Endothelial cell of umbilical vein (primary cell): Measurements from ENCODE around the gene KRT222. TPM values are rescaled to one million over a fixed set of nuclear protein-coding genes. Genes with fewer than 3 reads are reported as not detected.

Experiments used
- BruUV-seq: library from RNA; stranded (reverse); fragments of 400-500 nt; replicated peaks from 2 replicates; lab custom pipeline; 2021; lab: Mats Ljungman, UMichigan
- CTCF ChIA-PET: fragments of 300-600, 350-600 bp; sonication (Branson Sonifier 250); formaldehyde crosslinking; loops from one replicate; lab custom pipeline; 2021; ENCODE audit warnings: antibody characterized with exemption, inconsistent platforms; lab: Charles Lee
- POLR2A ChIA-PET: fragments of 300-600, 350-600 bp; sonication (Branson Sonifier 250); formaldehyde crosslinking; loops from one replicate; lab custom pipeline; 2021; ENCODE audit warnings: antibody characterized with exemption, inconsistent platforms; lab: Charles Lee
- DNase-seq: peaks from one replicate; pipeline ENCODE4 v3.0.0-alpha.2; 2011; ENCODE audit warnings: low read depth, low spot score
- FAIRE-seq: peaks from 2 replicates; lab custom pipeline; 2011; peaks lifted over from hg19 to GRCh38; lab: Jason Lieb, UNC
- H2AFZ ChIP-seq: 2 replicates; pipeline ENCODE4 v1.6.0; 2012; ENCODE audit warnings: low read depth, low read length, control low read depth, inconsistent platforms
- H3K27ac ChIP-seq: 2 replicates; pipeline ENCODE4 v1.5.1; 2011; ENCODE audit warnings: low read depth, mild to moderate bottlenecking, control low read depth, low read length, moderate library complexity; ENCODE audit not compliant: insufficient read depth
- H3K27me3 ChIP-seq, 2 experiments: 2 replicates each; pipeline versions ENCODE4 v1.6.0 to v1.6.1; 2011; ENCODE audit warnings: low read length in 2 of 2, mixed read lengths in 1 of 2; ENCODE audit not compliant: control insufficient read depth in 2 of 2, insufficient read depth in 2 of 2
- H3K36me3 ChIP-seq, 2 experiments: 2 replicates in 1 of 2; 3 replicates in 1 of 2; pipeline ENCODE4 v1.5.1; 2011; ENCODE audit warnings: low read length in 2 of 2, mild to moderate bottlenecking in 1 of 2, moderate library complexity in 1 of 2; ENCODE audit not compliant: control insufficient read depth in 2 of 2, insufficient read depth in 2 of 2; ENCODE audit errors: extremely low read depth in 1 of 2
- H3K4me1 ChIP-seq: 3 replicates; pipeline ENCODE4 v1.5.1; 2011; ENCODE audit warnings: mild to moderate bottlenecking, low read length; ENCODE audit not compliant: control insufficient read depth, insufficient read depth; ENCODE audit errors: extremely low read depth
- H3K4me2 ChIP-seq: 2 replicates; pipeline ENCODE4 v1.6.1; 2011; ENCODE audit warnings: low read length, control low read depth, mixed read lengths; ENCODE audit not compliant: insufficient read depth
- H3K4me3 ChIP-seq, 3 experiments: fragments of 200-600 bp in 1 of 3; sonication (generic), shearing (Covaris generic) in 1 of 3; replicated peaks in 1 of 3; 2 replicates each; pipeline ENCODE4 v1.5.1; 2011 to 2016; ENCODE audit warnings: control low read depth in 3 of 3, low read length in 3 of 3, mild to moderate bottlenecking in 2 of 3, inconsistent platforms in 1 of 3, low read depth in 1 of 3, moderate library complexity in 1 of 3; ENCODE audit not compliant: insufficient read depth in 1 of 3
- H3K79me2 ChIP-seq: 2 replicates; pipeline ENCODE4 v1.6.0; 2012; ENCODE audit warnings: low read length, inconsistent platforms; ENCODE audit not compliant: control insufficient read depth, insufficient read depth
- H3K9ac ChIP-seq: replicated peaks from 2 replicates; pipeline ENCODE3; 2011; ENCODE audit warnings: low read length, control low read depth; ENCODE audit not compliant: insufficient read depth; ENCODE audit errors: extremely low read depth
- H3K9me1 ChIP-seq: replicated peaks from 3 replicates; pipeline ENCODE4 v1.6.0; 2011; ENCODE audit warnings: mild to moderate bottlenecking, low read length; ENCODE audit not compliant: control insufficient read depth, insufficient read depth; ENCODE audit errors: extremely low read depth
- H3K9me3 ChIP-seq: replicated peaks from 2 replicates; pipeline ENCODE4 v1.5.1; 2012; ENCODE audit warnings: low read length, inconsistent platforms; ENCODE audit not compliant: control insufficient read depth, insufficient read depth
- H4K20me1 ChIP-seq: replicated peaks from 2 replicates; pipeline ENCODE3; 2011; ENCODE audit warnings: mild to moderate bottlenecking, low read length; ENCODE audit not compliant: control insufficient read depth, insufficient read depth; ENCODE audit errors: extremely low read depth
- CTCF ChIP-seq, 2 donors: IDR thresholded peaks; 1 replicate in 1 of 2; 2 replicates in 1 of 2; pipeline ENCODE4 v1.5.1; 2011; ENCODE audit warnings: low read length in 2 of 2, mild to moderate bottlenecking in 2 of 2, moderate library complexity in 2 of 2, control low read depth in 1 of 2, inconsistent platforms in 1 of 2, low read depth in 1 of 2; ENCODE audit not compliant: insufficient read depth in 1 of 2; ENCODE audit errors: extremely low read depth in 1 of 2
- EZH2 ChIP-seq: IDR thresholded peaks from 2 replicates; pipeline ENCODE4 v1.6.1; 2012; ENCODE audit warnings: borderline replicate concordance, low read depth, mild to moderate bottlenecking, moderate library complexity, low read length, inconsistent platforms; ENCODE audit not compliant: severe bottlenecking
- FOS ChIP-seq: IDR thresholded peaks from 2 replicates; pipeline ENCODE4 v1.6.1; 2011; ENCODE audit warnings: mild to moderate bottlenecking, low read length, moderate library complexity, borderline replicate concordance; ENCODE audit not compliant: insufficient read depth
- GATA2 ChIP-seq: IDR thresholded peaks from 2 replicates; pipeline ENCODE4 v1.7.0; 2011; ENCODE audit warnings: low read depth, mild to moderate bottlenecking, moderate library complexity, mixed read lengths, low read length; ENCODE audit not compliant: insufficient read length, insufficient read depth
- JUN ChIP-seq: IDR thresholded peaks from 2 replicates; pipeline ENCODE4 v1.6.1; 2011; ENCODE audit warnings: borderline replicate concordance, low read depth; ENCODE audit not compliant: insufficient read length, insufficient read depth
- MAX ChIP-seq: IDR thresholded peaks from 2 replicates; pipeline ENCODE4 v1.6.1; 2011; ENCODE audit not compliant: insufficient read depth, insufficient read length
- MYC ChIP-seq: IDR thresholded peaks from one replicate; pipeline ENCODE4 v1.6.1; 2011; ENCODE audit warnings: mild to moderate bottlenecking, low read depth, low read length
- POLR2A ChIP-seq: IDR thresholded peaks from 2 replicates; pipeline ENCODE4 v1.6.1; 2012; ENCODE audit warnings: low read depth, mild to moderate bottlenecking, control low read depth, low read length
- POLR2AphosphoS5 ChIP-seq: IDR thresholded peaks from 2 replicates; pipeline ENCODE4 v1.6.1; 2012; ENCODE audit warnings: low read depth, mild to moderate bottlenecking, control low read depth, low read length, moderate library complexity; ENCODE audit not compliant: insufficient read depth
- dilution Hi-C: fragments of 300-500 bp; cut with MboI; formaldehyde crosslinking; loops from one replicate; pipeline ENCODE4 v1.15.0; 2019; ENCODE audit warnings: low sequenced_read_pairs; ENCODE audit not compliant: extremely low pct_ligation_motif_present
- intact Hi-C: fragments of 100-400 bp; cut with micrococcal nuclease; formaldehyde crosslinking; loops from one replicate; pipeline ENCODE4 v1.10.0; 2022
- polyA plus RNA-seq, 4 experiments: library from polyadenylated mRNA; depleted of rRNA in 3 of 4; stranded (reverse) in 3 of 4; unstranded in 1 of 4; fragments of >200 nt; gene quantifications; 2 replicates each; pipeline versions ENCODE4 v1.2.1 to v1.2.3, GENCODE V29; 2011 to 2012; ENCODE audit warnings: missing spikeins in 1 of 4
- total RNA-seq: library from RNA; stranded (reverse); gene quantifications from 2 replicates; pipeline ENCODE4 v1.2.3, GENCODE V29; 2021

The KRT222 gene
- total and polyA plus RNA-seq, 2 donors (not counting 3 experiments of a cell fraction or from before 2014, with no cell fraction given) = not detected

- Histone ChIP-seq H3K4me1 (peaks cover 22% of the 10 kb centered on the region), H3K27me3 (no peaks in the 10 kb centered on the region), H3K4me2 (peak overlapping the region; percentile 100), H3K9me1 (no peaks in the 10 kb centered on the region), H3K9ac (peak overlapping the region; percentile 100), H3K27ac (no peak overlapping the region), H3K9me3 (no peaks in the 10 kb centered on the region), H3K4me3 (peak overlapping the region in 1 of 3 experiments; percentile 23), H4K20me1 (peaks cover 2% of the 10 kb centered on the region), H3K36me3 (peaks cover 5 to 27% of the 10 kb centered on the region in 2 experiments), H2AFZ (no peak overlapping the region), H3K79me2 (peaks cover 54% of the 10 kb centered on the region)
- ChIA-PET POLR2A (interaction anchor here (0.7 kb wide), 1 partner anchor 64 kb away, joined by 3 read pairs; no protein-coding TSS in a partner anchor), CTCF (interaction anchor here (1.0 to 2.8 kb wide), 5 partner anchors 9 to 157 kb away, joined by 3 to 11 read pairs (median 3); no protein-coding TSS in a partner anchor)
- TF ChIP-seq POLR2A (no peak), CTCF (IDR thresholded peaks at IDR 0.05; ENCODE audit: extremely low read depth in 1 of 2, insufficient read depth in 1 of 2, low read depth in 1 of 2, low read length in 2 of 2) (no peak), POLR2AphosphoS5 (no peak), GATA2 (no peak), FOS (no peak), JUN (no peak), EZH2 (no peak), MAX (no peak), MYC (no peak)
- no TSS peak for BruUV-seq
- FAIRE-seq (no peak), DNase-seq (no peak)
- intact Hi-C loops (loop anchor here (10.0 kb wide), 1 partner anchor 1019 kb away; no protein-coding TSS in a partner anchor), dilution Hi-C loops (no loop called here)
Observed at GRCh38 chr17:40645943-40646342, 19.0 kb downstream of the KRT222 start.
